DOHH2 (cell line): ENCODE data around the gene MMP23B.

ENCODE experiments used
- H3F3A ChIP-seq: fragments of 200-600 bp; sonication (generic), shearing (Covaris generic); 2 replicates; pipeline ENCODE4 v1.6.0; 2016; ENCODE audit warnings: antibody characterized with exemption, mild to moderate bottlenecking; ENCODE audit not compliant: control insufficient read depth, insufficient read depth
- H3K27ac ChIP-seq: fragments of 200-600 bp; sonication (generic); 2 replicates; pipeline ENCODE4 v1.5.1; 2014; ENCODE audit warnings: low read depth, mild to moderate bottlenecking, low read length, moderate library complexity
- H3K27me3 ChIP-seq: fragments of 200-600 bp; sonication (generic); 2 replicates; pipeline ENCODE4 v1.6.1; 2014; ENCODE audit warnings: mild to moderate bottlenecking, low read length, mixed read lengths; ENCODE audit not compliant: control insufficient read depth
- H3K36me3 ChIP-seq: fragments of 200-600 bp; sonication (generic); 2 replicates; pipeline ENCODE4 v1.6.1; 2014; ENCODE audit warnings: mild to moderate bottlenecking, low read length, moderate library complexity, mixed read lengths; ENCODE audit not compliant: control insufficient read depth
- H3K4me1 ChIP-seq: fragments of 200-600 bp; sonication (generic); 2 replicates; pipeline ENCODE4 v1.6.1; 2014; ENCODE audit warnings: mild to moderate bottlenecking, low read length, mixed read lengths; ENCODE audit not compliant: control insufficient read depth
- H3K4me2 ChIP-seq: fragments of 200-600 bp; sonication (generic); 2 replicates; pipeline ENCODE4 v1.6.0; 2014; ENCODE audit warnings: mild to moderate bottlenecking, low read length, moderate library complexity
- H3K4me3 ChIP-seq: fragments of 200-600 bp; sonication (generic); 2 replicates; pipeline ENCODE4 v1.5.1; 2014; ENCODE audit warnings: mild to moderate bottlenecking, low read length, mixed read lengths
- H3K79me2 ChIP-seq: fragments of 200-600 bp; sonication (generic); 2 replicates; pipeline ENCODE4 v1.6.1; 2014; ENCODE audit warnings: mild to moderate bottlenecking, low read length, mixed read lengths; ENCODE audit not compliant: control insufficient read depth
- H3K9me2 ChIP-seq: fragments of 200-600 bp; sonication (generic); replicated peaks from 2 replicates; pipeline ENCODE4 v1.6.1; 2014; ENCODE audit warnings: mild to moderate bottlenecking, low read length, mixed read lengths; ENCODE audit not compliant: control insufficient read depth
- H3K9me3 ChIP-seq: fragments of 200-600 bp; sonication (generic); 2 replicates; pipeline ENCODE4 v1.6.1; 2014; ENCODE audit warnings: antibody characterized with exemption, low read length, mixed read lengths; ENCODE audit not compliant: control insufficient read depth, insufficient read depth
- H4K20me1 ChIP-seq: fragments of 200-600 bp; sonication (generic); 2 replicates; pipeline ENCODE4 v1.6.0; 2014; ENCODE audit warnings: low read depth, mild to moderate bottlenecking, antibody characterized with exemption, low read length, moderate library complexity; ENCODE audit not compliant: control insufficient read depth, insufficient read depth
- CTCF ChIP-seq: fragments of 200-600 bp; sonication (generic); IDR thresholded peaks from one replicate; pipeline ENCODE4 v1.5.1; 2014; ENCODE audit warnings: antibody characterized with exemption, mild to moderate bottlenecking, low read depth, low read length; ENCODE audit not compliant: poor library complexity, severe bottlenecking
- EZH2phosphoT487 ChIP-seq: fragments of 200-600 bp; sonication (generic); IDR thresholded peaks from 2 replicates; pipeline ENCODE4 v1.6.1; 2017; ENCODE audit warnings: borderline replicate concordance, mild to moderate bottlenecking, antibody characterized with exemption, low read length, moderate library complexity, mixed read lengths

The MMP23B gene

DNA sequence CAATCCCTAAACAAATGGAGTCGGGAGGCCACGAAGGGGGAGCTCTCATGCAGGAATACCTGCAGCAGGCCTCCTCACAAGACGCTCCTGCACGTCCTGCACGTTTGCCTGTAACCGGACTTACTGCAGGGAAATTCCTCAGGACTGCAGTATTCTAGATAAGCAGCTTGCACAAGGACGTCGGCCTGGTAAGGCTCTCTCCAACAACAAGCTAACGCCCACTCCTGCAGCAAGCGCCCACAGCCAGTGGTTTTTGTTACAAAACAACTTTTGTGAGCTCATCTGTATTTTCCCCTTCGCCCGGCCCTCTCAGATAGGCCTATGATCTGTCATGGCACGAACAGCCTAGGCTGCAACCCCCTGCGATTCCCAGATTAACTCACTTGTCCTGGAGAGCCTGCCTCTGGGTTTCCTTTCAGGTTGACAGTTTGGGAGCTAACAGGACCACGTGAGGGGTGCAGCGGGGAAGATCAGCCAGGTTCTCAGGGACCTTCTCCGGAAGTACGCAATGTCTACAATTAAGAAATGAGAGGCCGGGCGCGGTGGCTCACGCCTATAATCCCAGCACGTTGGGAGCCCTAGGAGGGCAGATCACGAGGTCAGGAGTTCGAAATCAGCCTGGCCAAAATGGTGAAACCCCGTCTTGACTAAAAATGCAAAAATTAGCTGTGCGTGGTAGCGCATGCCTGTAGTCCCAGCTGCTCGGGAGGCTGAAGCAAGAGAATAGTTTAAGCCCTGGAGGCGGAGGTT is 17.6 kb upstream of the MMP23B start:
- H3K79me2 ChIP-seq: peaks cover 25% of the 10 kb centered on the region
- peaks cover 3% of the 10 kb centered on the region; the same call in 1 of the 2 replicates for H3F3A ChIP-seq
- no peaks in the 10 kb centered on the region for H3K9me3 ChIP-seq
- H3K4me2 ChIP-seq: peak overlapping the region; percentile 99
- peaks cover 7% of the 10 kb centered on the region; the same call in 1 of the 2 replicates for H4K20me1 ChIP-seq
- no peaks in the 10 kb centered on the region for H3K27me3 ChIP-seq
- TF ChIP-seq CTCF (no peak), EZH2phosphoT487 (no peak)
- no peaks in the 10 kb centered on the region for H3K9me2 ChIP-seq
- H3K27ac ChIP-seq: no peak overlapping the region
- peaks cover 26% of the 10 kb centered on the region for H3K4me1 ChIP-seq
- H3K4me3 ChIP-seq: peak overlapping the region; percentile 98
- H3K36me3 ChIP-seq: peaks cover 3% of the 10 kb centered on the region

GRCh38 chr1:1614954-1615255 is 17.1 kb upstream of the MMP23B start:
- no peak overlapping the region for H3K27ac ChIP-seq
- H3F3A ChIP-seq: peaks cover 3% of the 10 kb centered on the region; the same call in 1 of the 2 replicates
- peak overlapping the region; percentile 98 for H3K4me3 ChIP-seq
- no peaks in the 10 kb centered on the region for H3K9me3 ChIP-seq
- no peak for TF ChIP-seq CTCF
- TF ChIP-seq EZH2phosphoT487: no peak
- H3K4me2 ChIP-seq: peak overlapping the region; percentile 99
- no peaks in the 10 kb centered on the region for H3K27me3 ChIP-seq
- peaks cover 7% of the 10 kb centered on the region; the same call in 1 of the 2 replicates for H4K20me1 ChIP-seq
- H3K9me2 ChIP-seq: no peaks in the 10 kb centered on the region
- peaks cover 26% of the 10 kb centered on the region for H3K4me1 ChIP-seq
- peaks cover 25% of the 10 kb centered on the region for H3K79me2 ChIP-seq
- peaks cover 3% of the 10 kb centered on the region for H3K36me3 ChIP-seq

DNA sequence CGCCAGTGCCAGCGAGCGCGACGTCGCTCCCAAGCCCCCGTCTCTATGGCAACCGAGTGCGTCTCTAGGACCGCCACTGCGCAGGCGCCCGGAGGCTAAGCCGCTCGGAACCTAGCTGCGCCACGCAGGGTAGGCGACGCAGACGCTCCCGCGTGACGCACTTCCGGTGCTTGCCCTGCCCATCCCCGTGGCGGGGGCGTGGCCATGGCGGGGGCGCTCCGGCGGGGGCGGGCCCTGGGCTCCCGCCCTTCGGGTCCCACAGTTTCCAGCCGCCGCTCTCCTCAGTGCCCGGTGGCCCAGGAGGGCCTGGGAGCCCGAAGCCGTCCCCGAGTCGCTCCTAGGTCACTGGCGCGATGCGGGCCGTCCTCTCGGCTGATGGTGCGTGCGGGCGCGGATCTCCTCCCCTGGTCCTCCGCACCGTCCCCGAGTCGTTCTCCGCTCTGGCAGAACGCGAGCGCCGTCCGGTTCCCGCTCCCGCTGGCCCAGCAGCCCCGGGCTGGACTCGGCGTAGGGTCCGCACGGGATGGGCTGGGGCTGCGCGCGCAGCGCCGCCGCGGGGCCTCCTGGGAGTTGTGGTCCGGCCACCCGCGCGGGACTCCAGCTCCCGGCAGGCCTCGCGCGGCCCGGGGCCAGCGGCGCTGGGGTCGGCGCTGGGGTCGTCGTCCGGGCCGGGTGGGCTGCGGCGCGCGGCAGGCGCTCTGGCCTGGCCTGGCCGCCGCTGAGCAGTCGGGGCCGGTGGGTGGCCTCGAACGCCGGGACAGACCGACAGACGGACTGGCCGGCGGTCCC is 16.5 kb upstream of the MMP23B start, which contains the start of gene MIB2:
TSS of gene MIB2 (plus strand) at position 245 of the 789 bp plus-strand sequence. CDS start 7,953 bp downstream, outside the sequence.
- TF ChIP-seq CTCF: no peak
- no peak for TF ChIP-seq EZH2phosphoT487
- Histone ChIP-seq H3K27me3 (no peaks in the 10 kb centered on the region), H4K20me1 (peaks cover 7% of the 10 kb centered on the region; the same call in 1 of the 2 replicates), H3K4me1 (peaks cover 23% of the 10 kb centered on the region), H3K4me2 (peak within 1 kb of the TSS; percentile 99), H3K9me3 (no peaks in the 10 kb centered on the region), H3K9me2 (no peaks in the 10 kb centered on the region), H3K79me2 (peaks cover 25% of the 10 kb centered on the region), H3K4me3 (peak within 1 kb of the TSS; percentile 98), H3F3A (peaks cover 3% of the 10 kb centered on the region; the same call in 1 of the 2 replicates), H3K36me3 (peaks cover 3% of the 10 kb centered on the region), H3K27ac (peak within 1 kb of the TSS; percentile 95)
